Astrocyte (in vitro differentiated cells and primary cell): Measurements from ENCODE around the gene MBP.

Source experiments
- EZH2 ChIP-seq: IDR thresholded peaks from 2 replicates; pipeline ENCODE4 v1.6.1; 2012; ENCODE audit warnings: mild to moderate bottlenecking, low read length, inconsistent platforms; ENCODE audit not compliant: insufficient read depth
- TF ChIP-seq, protein P1 (sequence below): IDR thresholded peaks from 2 replicates; pipeline ENCODE4 v1.5.1; 2011; ENCODE audit warnings: low read depth, mild to moderate bottlenecking, inconsistent platforms, low read length, moderate library complexity; ENCODE audit not compliant: insufficient read depth

DNA sequence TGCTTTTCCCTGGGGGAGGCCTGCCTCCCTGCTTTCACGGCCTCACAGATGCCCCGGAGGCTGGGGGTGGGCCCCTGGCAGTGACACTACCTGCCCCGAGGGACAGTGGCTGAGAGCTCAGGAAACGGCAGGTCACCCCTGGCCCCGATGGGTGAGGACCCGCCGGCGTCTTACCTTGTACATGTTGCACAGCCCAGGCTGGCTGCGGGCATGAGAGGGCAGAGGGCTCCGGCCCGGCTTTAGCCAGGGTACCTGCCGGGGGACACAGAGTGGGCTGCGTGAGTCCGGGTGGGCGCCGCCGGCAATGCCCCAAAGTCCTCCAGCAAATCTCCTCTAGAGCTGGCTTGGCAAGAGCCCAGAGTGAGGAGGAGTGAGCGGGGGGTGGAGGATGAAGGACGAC lies 122.9 kb downstream of the MBP start:
- TF ChIP-seq, protein P1, sequence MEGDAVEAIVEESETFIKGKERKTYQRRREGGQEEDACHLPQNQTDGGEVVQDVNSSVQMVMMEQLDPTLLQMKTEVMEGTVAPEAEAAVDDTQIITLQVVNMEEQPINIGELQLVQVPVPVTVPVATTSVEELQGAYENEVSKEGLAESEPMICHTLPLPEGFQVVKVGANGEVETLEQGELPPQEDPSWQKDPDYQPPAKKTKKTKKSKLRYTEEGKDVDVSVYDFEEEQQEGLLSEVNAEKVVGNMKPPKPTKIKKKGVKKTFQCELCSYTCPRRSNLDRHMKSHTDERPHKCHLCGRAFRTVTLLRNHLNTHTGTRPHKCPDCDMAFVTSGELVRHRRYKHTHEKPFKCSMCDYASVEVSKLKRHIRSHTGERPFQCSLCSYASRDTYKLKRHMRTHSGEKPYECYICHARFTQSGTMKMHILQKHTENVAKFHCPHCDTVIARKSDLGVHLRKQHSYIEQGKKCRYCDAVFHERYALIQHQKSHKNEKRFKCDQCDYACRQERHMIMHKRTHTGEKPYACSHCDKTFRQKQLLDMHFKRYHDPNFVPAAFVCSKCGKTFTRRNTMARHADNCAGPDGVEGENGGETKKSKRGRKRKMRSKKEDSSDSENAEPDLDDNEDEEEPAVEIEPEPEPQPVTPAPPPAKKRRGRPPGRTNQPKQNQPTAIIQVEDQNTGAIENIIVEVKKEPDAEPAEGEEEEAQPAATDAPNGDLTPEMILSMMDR, result no peak
- TF ChIP-seq EZH2, result no peak
